Measurements from ENCODE around the gene DDX47.
A peak's percentile ranks its signal among the peaks of the same experiment; 100 is the strongest.

DDX47 gene

GRCh38 chr12:12813120-12814101, at the start of gene DDX47:
Gene DDX47 (plus strand): TSS chr12:12813346. CDS start chr12:12813368, 22 bp downstream.
- in situ Hi-C loops (cut with MboI; ENCODE audit: low pct_unique_long_range_greater_than_20kb, low sequenced_read_pairs, unreplicated experiment) = no loop called here
- peak; percentile 85 for DNase-seq (ENCODE audit: low spot score)

DNA sequence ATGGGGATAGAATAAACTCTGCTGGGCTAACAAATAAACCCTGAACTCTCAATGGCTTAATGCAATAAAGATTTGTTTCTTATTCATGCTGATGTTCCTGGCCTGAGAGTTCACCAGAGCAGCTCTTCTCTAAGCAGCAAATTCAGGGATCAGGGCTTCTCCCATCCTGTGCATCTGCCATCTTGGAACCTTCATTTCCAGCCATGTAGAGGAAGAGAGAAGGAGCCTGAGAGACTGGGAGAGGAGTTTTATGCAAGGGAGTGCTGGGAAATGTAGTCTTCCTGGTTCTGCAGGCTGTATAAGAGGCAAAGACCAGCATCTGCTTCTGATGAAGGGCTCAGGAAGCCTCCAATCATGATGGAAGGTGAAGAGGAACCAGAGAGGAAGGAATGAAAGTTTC, 48.3 kb upstream of the DDX47 start:
- in situ Hi-C loops (cut with MboI; ENCODE audit: low pct_unique_long_range_greater_than_20kb, low sequenced_read_pairs, unreplicated experiment) = no loop called here
- TF ChIP-seq CTCF (IDR thresholded peaks at IDR 0.05; ENCODE audit: extremely low read depth, insufficient read depth, missing control alignments) = no peak
- DNase-seq (ENCODE audit: low spot score) = no peak

More at GRCh38 chr12:12813120-12814101, at the start of gene DDX47:
- TF ChIP-seq CTCF (IDR thresholded peaks at IDR 0.05; ENCODE audit: extremely low read depth, insufficient read depth, missing control alignments) = peak; percentile 96

DNA sequence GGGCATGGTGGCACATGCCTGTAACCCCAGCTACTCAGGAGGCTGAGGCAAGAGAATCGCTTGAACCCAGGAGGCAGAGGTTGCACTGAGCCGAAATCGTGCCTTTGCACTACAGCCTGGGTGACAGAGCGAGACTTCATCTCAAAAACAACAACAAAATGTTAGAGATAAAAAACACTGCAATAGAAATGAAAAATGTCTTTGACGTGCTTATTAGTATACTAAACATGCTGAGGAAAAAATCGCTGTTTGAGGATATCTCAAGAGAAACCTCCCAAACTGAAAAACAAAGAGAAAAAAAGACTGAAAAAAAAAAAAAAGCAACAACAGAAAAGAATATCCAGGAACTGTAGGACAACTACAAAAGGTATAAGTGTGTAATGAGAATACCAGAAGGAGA, 42.9 kb upstream of the DDX47 start:
- DNase-seq (ENCODE audit: low spot score) = no peak
- in situ Hi-C loops (cut with MboI; ENCODE audit: low pct_unique_long_range_greater_than_20kb, low sequenced_read_pairs, unreplicated experiment) = no loop called here
- no peak for TF ChIP-seq CTCF (IDR thresholded peaks at IDR 0.05; ENCODE audit: extremely low read depth, insufficient read depth, missing control alignments)

GRCh38 chr12:12774791-12775190, 38.4 kb upstream of the DDX47 start:
- in situ Hi-C loops (cut with MboI; ENCODE audit: low pct_unique_long_range_greater_than_20kb, low sequenced_read_pairs, unreplicated experiment) = loop anchor here (25.0 kb wide), 1 partner anchor 438 kb away; no protein-coding TSS in a partner anchor

DNA sequence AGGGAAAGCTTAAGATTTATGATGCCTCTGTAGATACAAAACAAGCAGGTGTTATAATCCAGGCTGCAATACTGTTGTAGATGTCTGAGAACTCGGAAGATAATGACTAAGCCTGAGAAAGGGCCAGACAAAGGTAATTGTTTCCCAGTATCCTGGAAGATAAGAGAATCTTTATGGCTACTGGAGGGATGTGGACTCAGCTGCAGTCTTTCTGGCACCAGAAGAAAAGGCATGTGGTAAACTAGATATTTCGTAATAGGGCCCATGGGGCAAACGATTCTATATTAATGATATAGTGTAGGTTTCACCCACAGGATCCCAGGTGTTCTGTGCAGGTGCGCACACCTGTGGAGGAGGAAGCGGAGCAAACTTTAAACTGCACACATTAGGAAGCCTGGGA, 36.9 kb upstream of the DDX47 start:
- no peak for TF ChIP-seq CTCF (IDR thresholded peaks at IDR 0.05; ENCODE audit: extremely low read depth, insufficient read depth, missing control alignments)
- in situ Hi-C loops (cut with MboI; ENCODE audit: low pct_unique_long_range_greater_than_20kb, low sequenced_read_pairs, unreplicated experiment) = loop anchor here (25.0 kb wide), 1 partner anchor 436 kb away; no protein-coding TSS in a partner anchor
- no peak for DNase-seq (ENCODE audit: low spot score)

More at GRCh38 chr12:12774791-12775190, 38.4 kb upstream of the DDX47 start:
- no peak for DNase-seq (ENCODE audit: low spot score)
- no peak for TF ChIP-seq CTCF (IDR thresholded peaks at IDR 0.05; ENCODE audit: extremely low read depth, insufficient read depth, missing control alignments)

GRCh38 chr12:12777092-12777491, 36.1 kb upstream of the DDX47 start:
- in situ Hi-C loops (cut with MboI; ENCODE audit: low pct_unique_long_range_greater_than_20kb, low sequenced_read_pairs, unreplicated experiment) = loop anchor here (25.0 kb wide), 1 partner anchor 435 kb away; no protein-coding TSS in a partner anchor
- no peak for TF ChIP-seq CTCF (IDR thresholded peaks at IDR 0.05; ENCODE audit: extremely low read depth, insufficient read depth, missing control alignments)
- DNase-seq (ENCODE audit: low spot score) = no peak

Measured in GM13977 (cell line).